ENCODE results near the gene KIAA1614. TPM values are rescaled to one million over a fixed set of nuclear protein-coding genes. Genes with fewer than 3 reads are reported as not detected.

Gene KIAA1614
- total RNA-seq, 2 experiments from 2014 or later, result not detected

DNA sequence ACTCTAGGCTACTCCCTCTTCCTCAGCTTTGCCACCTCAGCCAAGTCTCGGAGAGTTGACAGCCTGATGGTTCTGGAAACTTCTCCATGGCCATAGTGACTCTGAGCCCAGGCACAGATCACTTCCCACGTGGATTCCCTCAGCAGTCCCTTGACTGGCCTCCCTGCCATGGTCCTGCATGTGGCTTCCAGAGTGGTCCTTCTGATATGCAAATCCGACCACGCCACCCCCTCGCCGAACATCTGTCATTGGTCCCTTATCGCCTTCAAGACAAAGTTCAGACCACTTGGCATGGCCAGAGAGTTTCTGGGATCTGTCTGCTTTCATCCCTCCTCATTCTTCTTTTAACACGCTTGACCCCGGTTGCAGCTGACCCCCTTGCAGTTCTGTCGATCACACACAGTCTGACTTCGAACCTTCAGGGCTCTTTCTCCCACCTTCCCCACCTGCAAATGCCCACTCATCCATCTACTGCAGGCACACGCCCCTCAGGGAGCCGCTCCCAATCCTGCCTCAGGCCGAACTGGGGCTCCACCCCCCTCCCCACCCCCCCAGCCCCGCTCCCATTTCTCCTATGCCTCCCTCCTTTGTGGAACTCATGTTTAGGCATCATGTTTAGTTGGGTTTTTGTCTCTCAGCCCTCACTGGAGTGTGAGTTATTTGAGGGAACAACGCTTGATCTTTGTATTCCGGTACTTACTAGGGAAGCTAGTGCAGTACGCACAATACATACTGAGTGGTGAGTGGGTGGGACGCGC is 29.0 kb downstream of the KIAA1614 start:
- CTCF ChIA-PET, result no interaction called here
- Mint-ChIP-seq H3K36me3 (ENCODE audit: low read depth) (peaks cover 13% of the 10 kb centered on the region), H3K9me3 (peaks cover 6% of the 10 kb centered on the region), H3K27ac (no peak overlapping the region), H3K4me3 (no peak overlapping the region), H3K4me1 (ENCODE audit: low read depth) (no peaks in the 10 kb centered on the region), H3K27me3 (ENCODE audit: low read depth) (no peaks in the 10 kb centered on the region)
- intact Hi-C loops (cut with micrococcal nuclease), result no loop called here
- DNase-seq, result no peak

DNA sequence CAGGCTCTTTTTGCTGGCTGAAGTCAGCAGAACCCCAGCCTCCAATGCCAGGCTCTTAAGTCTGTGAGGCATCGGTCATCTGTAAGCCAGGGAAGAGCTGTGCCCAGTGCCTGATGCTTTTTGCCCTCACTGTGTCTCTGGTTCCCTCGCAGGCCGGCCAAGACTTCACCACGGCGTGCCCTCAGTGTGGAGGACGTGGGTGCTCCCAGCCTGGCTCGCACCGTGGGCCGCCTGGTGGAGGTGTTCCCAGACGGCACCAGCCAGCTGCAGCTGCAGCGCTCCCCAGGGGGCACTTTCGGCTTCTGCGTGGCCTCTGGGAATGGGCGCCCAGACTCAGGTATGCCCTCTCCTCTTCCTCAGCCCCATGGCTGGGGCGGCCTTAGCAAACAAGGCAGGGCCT is 32.5 kb downstream of the KIAA1614 start:
- H3K4me1 Mint-ChIP-seq (ENCODE audit: low read depth), result no peaks in the 10 kb centered on the region
- H3K9me3 Mint-ChIP-seq, result peaks cover 26% of the 10 kb centered on the region
- DNase-seq, result no peak
- peaks cover 38% of the 10 kb centered on the region for H3K36me3 Mint-ChIP-seq (ENCODE audit: low read depth)
- peaks cover 3% of the 10 kb centered on the region for H3K27me3 Mint-ChIP-seq (ENCODE audit: low read depth)
- H3K27ac Mint-ChIP-seq, result no peak overlapping the region
- H3K4me3 Mint-ChIP-seq, result no peak overlapping the region
- CTCF ChIA-PET, result no interaction called here
- intact Hi-C loops (cut with micrococcal nuclease), result no loop called here

GRCh38 chr1:180945551-180945950 is 32.9 kb downstream of the KIAA1614 start:
- H3K4me1 Mint-ChIP-seq (ENCODE audit: low read depth), result no peaks in the 10 kb centered on the region
- H3K27ac Mint-ChIP-seq, result no peak overlapping the region
- no peak overlapping the region for H3K4me3 Mint-ChIP-seq
- H3K27me3 Mint-ChIP-seq (ENCODE audit: low read depth), result peaks cover 3% of the 10 kb centered on the region
- H3K9me3 Mint-ChIP-seq, result peaks cover 26% of the 10 kb centered on the region
- H3K36me3 Mint-ChIP-seq (ENCODE audit: low read depth), result peaks cover 39% of the 10 kb centered on the region
- CTCF ChIA-PET, result no interaction called here
- no peak for DNase-seq
- intact Hi-C loops (cut with micrococcal nuclease), result no loop called here

GRCh38 chr1:180946056-180946455 is 33.4 kb downstream of the KIAA1614 start:
- CTCF ChIA-PET, result no interaction called here
- H3K36me3 Mint-ChIP-seq (ENCODE audit: low read depth), result peaks cover 41% of the 10 kb centered on the region
- DNase-seq, result peak; percentile 13
- no peak overlapping the region for H3K4me3 Mint-ChIP-seq
- H3K4me1 Mint-ChIP-seq (ENCODE audit: low read depth), result no peaks in the 10 kb centered on the region
- H3K27ac Mint-ChIP-seq, result no peak overlapping the region
- H3K9me3 Mint-ChIP-seq, result peaks cover 26% of the 10 kb centered on the region
- peaks cover 3% of the 10 kb centered on the region for H3K27me3 Mint-ChIP-seq (ENCODE audit: low read depth)
- intact Hi-C loops (cut with micrococcal nuclease), result no loop called here

DNA sequence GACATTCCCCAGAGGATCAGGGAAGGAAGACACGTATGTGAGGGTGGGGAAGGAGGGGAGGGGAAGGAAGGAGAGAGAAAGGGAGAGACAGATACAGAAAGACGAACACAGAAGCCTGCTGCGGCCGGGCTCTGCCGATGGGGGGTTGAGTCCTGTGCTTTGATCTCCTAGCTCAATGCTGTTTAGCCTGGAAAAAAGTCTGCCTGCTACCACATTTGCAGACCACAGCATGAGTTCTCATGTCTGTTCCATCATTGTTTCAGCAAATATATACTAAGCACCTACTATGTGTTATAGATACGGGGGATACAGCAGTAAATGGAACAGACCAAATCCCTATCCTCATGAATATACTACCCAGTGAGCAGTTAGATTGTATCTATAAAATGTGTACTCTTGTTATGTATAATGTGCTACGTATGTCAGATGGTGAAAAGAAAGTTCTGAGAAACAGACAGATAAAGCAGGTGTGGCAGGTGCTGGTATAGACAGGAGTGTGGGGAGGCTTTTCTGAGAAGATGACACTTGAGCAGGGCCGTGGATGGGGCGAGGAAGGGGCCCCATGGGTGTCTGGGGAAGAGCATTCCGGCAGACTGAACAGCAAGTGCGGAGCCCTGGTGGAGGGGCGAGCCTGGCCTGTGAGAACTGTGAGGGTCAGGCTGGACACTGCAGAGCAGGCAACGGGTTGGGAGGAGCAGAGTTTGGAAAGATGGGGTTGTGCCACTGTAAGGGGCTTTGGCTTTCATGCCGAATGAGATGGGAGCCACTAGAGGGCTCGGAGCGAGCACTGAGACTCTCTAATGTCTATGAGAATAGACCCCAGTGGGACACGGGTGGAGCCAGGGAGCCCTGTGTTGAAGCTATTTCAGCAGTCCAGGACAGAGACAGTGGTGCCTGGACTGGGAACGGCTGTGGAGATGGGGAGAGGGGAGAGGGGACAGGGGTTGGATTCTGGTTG is 34.1 kb downstream of the KIAA1614 start:
- no peak for DNase-seq
- Mint-ChIP-seq H3K36me3 (ENCODE audit: low read depth) (peaks cover 41% of the 10 kb centered on the region), H3K4me1 (ENCODE audit: low read depth) (no peaks in the 10 kb centered on the region), H3K4me3 (no peak overlapping the region), H3K27ac (no peak overlapping the region), H3K9me3 (peaks cover 26% of the 10 kb centered on the region), H3K27me3 (ENCODE audit: low read depth) (peaks cover 3% of the 10 kb centered on the region)
- intact Hi-C loops (cut with micrococcal nuclease), result no loop called here
- CTCF ChIA-PET, result no interaction called here

GRCh38 chr1:180947499-180947885 is 34.8 kb downstream of the KIAA1614 start:
- Mint-ChIP-seq H3K36me3 (ENCODE audit: low read depth) (peaks cover 41% of the 10 kb centered on the region), H3K4me3 (no peak overlapping the region), H3K9me3 (peaks cover 26% of the 10 kb centered on the region), H3K27ac (no peak overlapping the region), H3K27me3 (ENCODE audit: low read depth) (peaks cover 3% of the 10 kb centered on the region), H3K4me1 (ENCODE audit: low read depth) (no peaks in the 10 kb centered on the region)
- intact Hi-C loops (cut with micrococcal nuclease), result no loop called here
- no peak for DNase-seq
- CTCF ChIA-PET, result no interaction called here

DNA sequence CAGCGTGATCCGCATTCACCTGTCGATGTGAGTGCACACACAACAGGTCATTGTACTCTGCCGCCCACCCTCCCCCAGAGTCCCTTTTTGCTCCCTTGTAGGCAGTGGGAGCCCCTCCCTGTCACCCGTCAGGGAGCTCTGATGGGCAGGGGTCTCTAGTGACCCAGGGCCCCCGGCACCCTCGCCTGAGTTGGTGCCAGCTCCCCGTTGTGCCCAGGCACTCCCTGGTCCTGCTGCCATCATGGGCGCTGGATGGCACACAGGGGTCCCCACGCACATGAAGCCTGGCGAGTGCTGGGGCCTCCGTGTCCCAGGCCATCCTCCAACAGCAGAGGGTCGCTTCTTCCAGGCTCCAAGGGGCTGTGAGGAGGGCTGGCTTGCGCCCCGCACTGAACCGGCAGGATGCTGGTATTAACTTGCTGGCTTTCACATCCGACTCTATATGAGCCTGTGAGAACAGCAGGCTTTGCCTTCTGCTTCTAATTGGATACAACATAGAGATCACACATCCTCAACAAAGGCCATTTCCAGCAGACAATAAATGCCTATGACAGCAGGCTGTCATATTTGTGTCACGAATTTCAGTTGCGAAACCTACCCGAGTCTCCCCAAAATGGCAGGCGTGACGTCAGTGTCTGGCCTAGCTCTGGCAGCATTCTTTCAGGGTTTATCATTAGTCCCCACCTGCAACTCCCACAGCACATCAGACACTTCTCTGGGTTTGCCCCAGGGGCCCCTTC is 35.4 kb downstream of the KIAA1614 start:
- Mint-ChIP-seq H3K27ac (no peak overlapping the region), H3K4me1 (ENCODE audit: low read depth) (no peaks in the 10 kb centered on the region), H3K4me3 (no peak overlapping the region), H3K36me3 (ENCODE audit: low read depth) (peaks cover 41% of the 10 kb centered on the region), H3K27me3 (ENCODE audit: low read depth) (peaks cover 3% of the 10 kb centered on the region), H3K9me3 (peaks cover 26% of the 10 kb centered on the region)
- intact Hi-C loops (cut with micrococcal nuclease), result no loop called here
- CTCF ChIA-PET, result no interaction called here
- no peak for DNase-seq

DNA sequence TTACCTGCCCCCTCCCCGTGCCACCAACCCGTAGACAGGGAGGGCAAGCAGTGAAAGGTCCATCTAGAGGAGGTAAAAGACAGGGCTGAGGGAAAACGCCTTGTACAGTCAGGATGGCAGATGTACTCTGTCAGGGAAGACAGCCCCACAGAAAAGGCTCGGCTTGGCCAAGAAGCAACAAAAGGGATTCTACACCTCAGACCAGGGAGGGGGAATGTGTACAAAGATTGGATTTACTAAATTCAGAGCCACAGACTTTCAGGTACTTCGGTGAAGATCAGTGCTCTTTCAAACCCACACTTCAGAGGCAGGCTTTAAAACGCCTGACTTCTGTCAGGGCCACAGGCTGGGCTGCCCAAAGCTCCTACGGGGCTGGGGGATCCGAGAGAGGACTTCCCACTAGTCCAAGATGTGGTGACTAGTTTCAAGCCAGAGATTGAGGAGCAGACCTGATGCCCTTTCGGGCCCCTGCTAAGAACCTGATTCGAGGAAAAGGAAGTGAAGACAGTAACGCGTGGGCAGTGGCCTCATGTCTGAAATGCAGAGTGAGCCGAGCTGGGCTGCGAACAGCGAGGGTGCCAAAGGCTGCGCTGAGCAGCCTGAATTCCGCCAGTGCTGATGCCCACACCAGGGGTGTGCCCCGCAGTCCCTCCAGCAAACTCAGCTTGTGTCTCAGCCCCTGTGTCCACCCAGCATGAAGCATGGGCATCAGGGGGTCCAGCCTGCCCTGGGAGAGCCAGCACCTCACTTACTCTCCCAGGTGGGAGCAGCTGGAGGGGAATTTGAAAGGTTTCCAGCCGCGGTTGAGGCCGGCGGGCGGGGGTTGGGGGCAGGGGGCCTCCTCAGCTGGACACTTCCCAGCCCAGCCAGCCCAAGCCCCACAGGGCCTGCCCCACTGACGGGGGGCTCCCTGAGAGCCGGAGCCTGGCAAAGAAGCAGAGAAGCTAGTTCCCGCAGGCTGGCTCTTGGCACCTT is 36.2 kb downstream of the KIAA1614 start:
- H3K27ac Mint-ChIP-seq, result no peak overlapping the region
- peaks cover 40% of the 10 kb centered on the region for H3K36me3 Mint-ChIP-seq (ENCODE audit: low read depth)
- CTCF ChIA-PET, result no interaction called here

DNA sequence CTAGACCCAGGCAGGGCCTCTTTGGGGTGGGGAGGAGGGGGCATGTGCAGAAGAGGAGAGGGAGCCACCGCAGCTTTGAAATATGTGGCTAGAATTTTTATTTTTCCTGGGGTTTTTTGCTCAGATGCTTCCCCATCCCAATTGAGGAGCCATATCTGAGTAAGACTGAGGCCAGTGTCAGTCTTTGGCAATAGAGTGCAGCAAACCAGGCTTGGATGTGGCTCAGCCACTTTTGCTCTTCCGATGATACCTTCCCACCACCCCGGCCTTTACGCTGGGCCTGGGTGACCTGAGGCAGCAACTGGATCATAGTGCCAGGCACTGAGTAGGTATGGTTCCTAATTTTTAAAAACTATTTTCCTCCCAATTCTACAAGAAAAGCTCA is 36.9 kb downstream of the KIAA1614 start:
- intact Hi-C loops (cut with micrococcal nuclease), result no loop called here
- no peak overlapping the region for H3K27ac Mint-ChIP-seq
- DNase-seq, result no peak
- H3K27me3 Mint-ChIP-seq (ENCODE audit: low read depth), result peaks cover 3% of the 10 kb centered on the region
- peaks cover 7% of the 10 kb centered on the region for H3K4me1 Mint-ChIP-seq (ENCODE audit: low read depth)
- peaks cover 40% of the 10 kb centered on the region for H3K36me3 Mint-ChIP-seq (ENCODE audit: low read depth)
- no peak overlapping the region for H3K4me3 Mint-ChIP-seq
- CTCF ChIA-PET, result no interaction called here
- peaks cover 26% of the 10 kb centered on the region for H3K9me3 Mint-ChIP-seq

More for the DNA sequence above, 36.2 kb downstream of the KIAA1614 start:
- DNase-seq, result no peak
- Mint-ChIP-seq H3K4me1 (ENCODE audit: low read depth) (peaks cover 3% of the 10 kb centered on the region), H3K9me3 (peaks cover 26% of the 10 kb centered on the region), H3K27me3 (ENCODE audit: low read depth) (peaks cover 3% of the 10 kb centered on the region), H3K4me3 (no peak overlapping the region)
- intact Hi-C loops (cut with micrococcal nuclease), result no loop called here

DNA sequence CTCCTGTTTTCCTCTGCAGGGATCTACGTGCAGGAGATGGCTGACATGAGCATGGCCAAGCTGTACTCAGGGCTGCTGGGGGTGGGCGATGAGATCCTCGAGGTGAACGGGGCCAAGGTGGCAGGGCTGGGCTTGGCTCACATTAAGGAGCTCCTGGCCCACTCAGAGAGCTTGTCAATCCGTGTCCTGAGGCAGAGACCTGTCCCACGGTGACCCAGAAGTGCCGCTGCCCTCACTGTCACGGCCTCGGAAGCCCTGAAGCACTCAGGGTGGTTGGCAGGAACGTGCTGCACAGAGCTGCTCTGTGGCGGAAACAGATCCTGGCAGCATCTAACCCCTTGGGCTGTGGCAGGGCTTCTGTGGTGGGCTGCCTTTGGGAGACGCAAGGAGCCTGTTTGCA is 37.6 kb downstream of the KIAA1614 start:
- Mint-ChIP-seq H3K36me3 (ENCODE audit: low read depth) (peaks cover 40% of the 10 kb centered on the region), H3K4me3 (no peak overlapping the region), H3K9me3 (peaks cover 26% of the 10 kb centered on the region), H3K27ac (no peak overlapping the region), H3K27me3 (ENCODE audit: low read depth) (peaks cover 3% of the 10 kb centered on the region), H3K4me1 (ENCODE audit: low read depth) (peaks cover 7% of the 10 kb centered on the region)
- no peak for DNase-seq
- intact Hi-C loops (cut with micrococcal nuclease), result loop anchor here (5.0 kb wide), 1 partner anchor 192 kb away; no protein-coding TSS in a partner anchor
- CTCF ChIA-PET, result no interaction called here

GRCh38 chr1:180951186-180951745 is 38.6 kb downstream of the KIAA1614 start:
- intact Hi-C loops (cut with micrococcal nuclease), result loop anchor here (5.0 kb wide), 1 partner anchor 191 kb away; no protein-coding TSS in a partner anchor
- CTCF ChIA-PET, result no interaction called here
- Mint-ChIP-seq H3K4me1 (ENCODE audit: low read depth) (peaks cover 7% of the 10 kb centered on the region), H3K27ac (no peak overlapping the region), H3K9me3 (peaks cover 23% of the 10 kb centered on the region), H3K36me3 (ENCODE audit: low read depth) (peaks cover 33% of the 10 kb centered on the region), H3K4me3 (no peak overlapping the region), H3K27me3 (ENCODE audit: low read depth) (peaks cover 3% of the 10 kb centered on the region)
- DNase-seq, result no peak

Measured in activated naive CD4-positive, alpha-beta T cell treated with anti-CD3 and anti-CD28 coated beads for 36 hours (primary cell).